Osteocyte (in vitro differentiated cells): ENCODE data around the gene MB21D2. TPM values are rescaled to one million over a fixed set of nuclear protein-coding genes. Genes with fewer than 3 reads are reported as not detected.

ENCODE experiments used
- DNase-seq: peaks from one replicate; pipeline ENCODE4 v3.0.0; 2021; ENCODE audit warnings: mixed read lengths; ENCODE audit not compliant: unreplicated experiment; ENCODE audit errors: extremely low spot score
- H3K27ac Mint-ChIP-seq: one replicate; pipeline ENCODE4 v1.8.0; 2021; ENCODE audit warnings: mild to moderate bottlenecking, mixed read lengths; ENCODE audit not compliant: unreplicated experiment
- H3K27me3 Mint-ChIP-seq: one replicate; pipeline ENCODE4 v1.8.0; 2021; ENCODE audit warnings: mixed read lengths; ENCODE audit not compliant: unreplicated experiment
- H3K36me3 Mint-ChIP-seq: one replicate; pipeline ENCODE4 v1.8.0; 2021; ENCODE audit warnings: mixed read lengths; ENCODE audit not compliant: unreplicated experiment
- H3K4me1 Mint-ChIP-seq: one replicate; pipeline ENCODE4 v1.8.0; 2021; ENCODE audit warnings: mixed read lengths; ENCODE audit not compliant: unreplicated experiment
- H3K4me3 Mint-ChIP-seq: one replicate; pipeline ENCODE4 v1.8.0; 2021; ENCODE audit warnings: mild to moderate bottlenecking, moderate library complexity, mixed read lengths; ENCODE audit not compliant: unreplicated experiment
- H3K9me3 Mint-ChIP-seq: one replicate; pipeline ENCODE4 v1.8.0; 2021; ENCODE audit warnings: mixed read lengths; ENCODE audit not compliant: unreplicated experiment
- total RNA-seq: library from RNA; stranded (reverse); gene quantifications from 2 replicates; pipeline ENCODE4 v1.2.1, GENCODE V29; 2021
- TF ChIP-seq, protein P1 (sequence below): fragments of 200-600 bp; sonication (generic); IDR thresholded peaks from 2 replicates; pipeline ENCODE4 v1.5.0; 2021; ENCODE audit warnings: antibody characterized with exemption, mild to moderate bottlenecking, moderate library complexity

Gene MB21D2
- total RNA-seq, 1 donor from 2014 or later, result 5.5 TPM

DNA sequence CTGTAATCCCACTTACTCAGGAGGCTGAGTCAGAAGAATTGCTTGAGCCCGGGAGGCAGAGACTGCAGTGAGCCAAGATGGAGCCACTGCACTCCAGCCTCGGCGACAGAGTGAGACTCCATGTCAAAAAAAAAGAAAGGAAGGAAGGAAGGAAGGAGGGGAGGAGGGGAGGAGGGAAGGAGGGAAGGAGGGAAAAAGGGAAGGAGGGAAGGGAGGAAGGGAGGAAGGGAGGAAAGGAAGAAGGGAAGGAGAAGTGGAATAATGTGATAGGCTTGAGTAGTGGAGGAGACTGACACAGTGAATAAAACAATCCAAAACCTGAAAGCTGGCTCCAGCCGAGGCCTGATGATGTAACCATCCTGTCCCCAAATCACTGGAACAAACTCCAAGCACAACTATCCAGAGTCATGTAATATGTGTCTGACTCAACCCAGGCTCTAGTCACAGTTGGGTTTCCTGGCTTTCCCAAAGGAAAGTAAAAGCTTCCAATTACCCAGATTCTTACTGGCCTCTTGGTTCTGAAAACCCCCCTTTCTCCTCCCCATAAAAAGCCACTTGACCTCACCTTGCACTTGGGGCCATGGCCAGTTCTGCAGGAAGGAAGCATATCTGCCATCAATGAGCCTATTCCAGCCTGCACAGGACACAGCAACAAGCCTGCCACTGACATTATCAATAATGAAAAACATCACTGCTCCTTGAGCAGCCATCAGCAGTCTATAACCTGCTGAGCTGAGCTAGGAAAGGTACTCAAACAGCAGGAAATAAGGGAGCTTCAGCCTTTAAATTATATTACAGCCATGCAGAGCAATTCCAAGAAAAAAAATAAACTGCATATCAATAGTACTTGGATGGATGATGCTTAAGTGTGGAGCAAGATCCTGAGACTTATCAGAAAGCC lies 48.3 kb downstream of the MB21D2 start:
- Mint-ChIP-seq H3K9me3 (no peaks in the 10 kb centered on the region), H3K27me3 (no peaks in the 10 kb centered on the region), H3K4me1 (peaks cover 15% of the 10 kb centered on the region), H3K36me3 (peaks cover 2% of the 10 kb centered on the region), H3K4me3 (no peak overlapping the region), H3K27ac (peak overlapping the region; percentile 44)
- TF ChIP-seq, protein P1, sequence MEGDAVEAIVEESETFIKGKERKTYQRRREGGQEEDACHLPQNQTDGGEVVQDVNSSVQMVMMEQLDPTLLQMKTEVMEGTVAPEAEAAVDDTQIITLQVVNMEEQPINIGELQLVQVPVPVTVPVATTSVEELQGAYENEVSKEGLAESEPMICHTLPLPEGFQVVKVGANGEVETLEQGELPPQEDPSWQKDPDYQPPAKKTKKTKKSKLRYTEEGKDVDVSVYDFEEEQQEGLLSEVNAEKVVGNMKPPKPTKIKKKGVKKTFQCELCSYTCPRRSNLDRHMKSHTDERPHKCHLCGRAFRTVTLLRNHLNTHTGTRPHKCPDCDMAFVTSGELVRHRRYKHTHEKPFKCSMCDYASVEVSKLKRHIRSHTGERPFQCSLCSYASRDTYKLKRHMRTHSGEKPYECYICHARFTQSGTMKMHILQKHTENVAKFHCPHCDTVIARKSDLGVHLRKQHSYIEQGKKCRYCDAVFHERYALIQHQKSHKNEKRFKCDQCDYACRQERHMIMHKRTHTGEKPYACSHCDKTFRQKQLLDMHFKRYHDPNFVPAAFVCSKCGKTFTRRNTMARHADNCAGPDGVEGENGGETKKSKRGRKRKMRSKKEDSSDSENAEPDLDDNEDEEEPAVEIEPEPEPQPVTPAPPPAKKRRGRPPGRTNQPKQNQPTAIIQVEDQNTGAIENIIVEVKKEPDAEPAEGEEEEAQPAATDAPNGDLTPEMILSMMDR, result no peak
- DNase-seq, result no peak

DNA sequence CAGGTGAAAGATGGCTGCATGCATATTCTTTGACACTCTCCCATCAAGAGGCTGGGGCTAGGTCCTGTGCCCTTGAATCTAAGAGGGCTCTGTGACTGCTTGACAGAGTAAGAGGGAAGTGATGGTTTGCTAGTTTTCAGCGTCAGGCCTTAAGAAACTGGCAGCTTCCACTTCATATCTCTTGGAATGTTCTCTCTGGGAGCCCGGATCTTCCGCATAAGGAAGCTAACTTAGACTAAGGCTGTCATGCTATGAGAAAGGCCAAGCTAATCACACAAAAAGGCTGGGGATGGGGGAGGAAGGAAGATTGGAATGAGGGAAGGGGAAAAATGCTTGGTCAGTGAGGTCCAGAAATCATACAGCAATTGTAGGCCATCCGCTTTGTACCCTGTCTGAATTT lies 50.0 kb downstream of the MB21D2 start:
- no peaks in the 10 kb centered on the region for H3K36me3 Mint-ChIP-seq
- H3K27ac Mint-ChIP-seq, result no peak overlapping the region
- H3K4me1 Mint-ChIP-seq, result peaks cover 15% of the 10 kb centered on the region
- TF ChIP-seq, protein P1, result no peak
- DNase-seq, result no peak
- no peak overlapping the region for H3K4me3 Mint-ChIP-seq
- H3K9me3 Mint-ChIP-seq, result no peaks in the 10 kb centered on the region
- H3K27me3 Mint-ChIP-seq, result no peaks in the 10 kb centered on the region

DNA sequence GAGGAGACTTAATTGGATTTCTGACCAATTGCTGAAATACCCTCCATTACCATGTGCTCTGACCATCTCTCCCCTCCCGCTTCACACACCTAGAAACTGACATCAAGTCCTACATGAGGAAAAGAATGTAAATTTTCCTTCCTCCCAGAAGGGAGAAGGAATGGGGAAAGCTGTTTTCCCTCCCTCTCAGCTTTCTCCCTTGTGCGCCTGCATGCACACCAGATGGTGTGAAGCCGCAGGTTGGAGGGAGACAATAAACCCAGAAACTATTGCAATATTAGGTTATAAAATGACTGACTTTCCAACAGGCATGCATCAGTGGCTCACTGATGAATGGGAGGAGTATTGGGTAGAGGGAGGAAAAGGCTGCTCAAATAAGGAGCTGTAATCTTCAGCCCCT lies 50.9 kb downstream of the MB21D2 start:
- TF ChIP-seq, protein P1, result no peak
- Mint-ChIP-seq H3K9me3 (no peaks in the 10 kb centered on the region), H3K4me3 (no peak overlapping the region), H3K4me1 (peaks cover 15% of the 10 kb centered on the region), H3K36me3 (no peaks in the 10 kb centered on the region), H3K27me3 (no peaks in the 10 kb centered on the region), H3K27ac (no peak overlapping the region)
- DNase-seq, result no peak

DNA sequence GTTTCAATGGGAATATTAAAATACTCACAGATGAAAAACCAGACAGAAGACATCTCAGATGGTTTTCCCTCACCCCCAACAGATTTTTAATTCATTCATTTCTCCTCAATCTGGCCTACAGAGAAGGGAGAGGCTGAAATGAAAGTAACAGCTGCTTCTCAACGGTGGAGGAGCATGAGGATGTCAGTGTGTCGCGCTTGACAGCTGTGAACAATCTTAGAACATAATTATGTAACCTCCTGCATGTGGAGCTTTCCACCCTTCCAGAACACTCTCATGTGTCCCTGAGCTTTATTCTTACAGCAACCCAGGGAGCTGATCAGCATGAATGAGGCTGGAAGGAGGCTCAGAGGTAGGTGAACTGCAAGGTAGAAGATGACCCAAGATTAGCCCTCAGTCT lies 52.7 kb downstream of the MB21D2 start:
- DNase-seq, result no peak
- Mint-ChIP-seq H3K4me1 (peaks cover 15% of the 10 kb centered on the region), H3K9me3 (no peaks in the 10 kb centered on the region), H3K4me3 (no peak overlapping the region), H3K36me3 (no peaks in the 10 kb centered on the region), H3K27ac (no peak overlapping the region), H3K27me3 (no peaks in the 10 kb centered on the region)
- TF ChIP-seq, protein P1, result no peak

DNA sequence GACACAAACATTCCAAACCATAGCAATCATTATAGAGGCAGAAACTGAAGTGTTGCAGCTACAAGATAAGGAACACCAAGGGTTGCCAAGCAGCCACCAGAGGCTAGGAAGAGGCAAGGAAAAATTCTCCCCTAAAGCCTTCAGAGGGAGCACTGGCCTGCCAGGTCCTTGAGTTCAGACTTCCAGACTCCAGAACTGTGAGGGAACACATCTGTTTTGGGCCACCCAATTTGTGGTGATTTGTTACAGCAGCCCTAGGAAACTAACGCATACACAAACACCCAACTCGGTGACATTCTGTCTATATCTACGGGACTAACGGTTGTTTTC lies 54.6 kb downstream of the MB21D2 start:
- H3K27me3 Mint-ChIP-seq, result no peaks in the 10 kb centered on the region
- H3K27ac Mint-ChIP-seq, result no peak overlapping the region
- no peaks in the 10 kb centered on the region for H3K9me3 Mint-ChIP-seq
- DNase-seq, result no peak
- peaks cover 7% of the 10 kb centered on the region for H3K4me1 Mint-ChIP-seq
- no peak overlapping the region for H3K4me3 Mint-ChIP-seq
- H3K36me3 Mint-ChIP-seq, result no peaks in the 10 kb centered on the region
- TF ChIP-seq, protein P1, result no peak
